CD1c-positive myeloid dendritic cell (primary cell): ENCODE measurements around the gene CYP1A1.

Source experiments
- DNase-seq: peaks from one replicate; pipeline ENCODE4 v3.0.0-alpha.2; 2016; ENCODE audit errors: extremely low spot score

CYP1A1 gene

DNA sequence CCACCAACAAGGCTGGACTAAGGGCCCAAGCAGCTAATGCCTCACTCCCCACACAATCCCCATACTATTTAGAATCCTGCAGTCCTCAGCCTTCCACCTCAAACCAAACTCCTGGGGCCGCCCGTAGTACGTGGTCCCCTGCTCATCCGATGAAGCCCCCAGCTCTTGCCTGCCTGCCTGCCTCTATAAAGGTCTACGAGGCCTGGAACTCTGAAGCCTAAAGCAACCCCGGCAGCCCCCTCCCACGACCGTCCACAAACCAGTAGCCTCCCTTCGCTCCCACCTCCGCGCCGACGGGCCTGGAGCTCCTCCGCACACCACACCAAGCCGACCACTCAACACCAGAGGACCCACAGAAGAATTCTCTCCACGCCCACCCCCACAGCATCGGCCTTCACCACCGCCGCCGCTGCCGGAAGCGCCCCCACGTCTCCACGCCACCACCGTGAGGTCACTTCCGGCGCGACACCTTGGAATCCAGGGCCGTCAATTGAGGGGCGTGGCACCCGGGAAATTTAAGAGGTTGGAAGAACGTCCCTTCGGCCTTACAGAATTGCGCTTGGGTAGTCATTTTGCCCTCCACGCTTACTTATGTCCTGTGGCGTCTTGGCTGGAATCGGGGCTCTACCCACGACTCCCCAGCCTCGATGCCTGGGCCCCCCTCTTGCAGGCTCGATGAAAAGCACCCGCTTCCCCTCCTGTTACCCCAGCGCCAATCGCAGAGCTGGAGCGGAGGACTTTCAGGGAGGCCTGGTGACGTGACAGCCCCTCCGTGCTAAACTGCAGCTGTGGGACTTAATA lies 29.5 kb downstream of the CYP1A1 start, which contains the start of gene EDC3:
EDC3 (minus strand) TSS at position 428 of the 801 bp plus-strand sequence. CDS start 20,900 bp downstream, outside the sequence.
- peak; percentile 93 for DNase-seq

GRCh38 chr15:74692327-74692726 lies 33.0 kb downstream of the CYP1A1 start:
- no peak for DNase-seq

DNA sequence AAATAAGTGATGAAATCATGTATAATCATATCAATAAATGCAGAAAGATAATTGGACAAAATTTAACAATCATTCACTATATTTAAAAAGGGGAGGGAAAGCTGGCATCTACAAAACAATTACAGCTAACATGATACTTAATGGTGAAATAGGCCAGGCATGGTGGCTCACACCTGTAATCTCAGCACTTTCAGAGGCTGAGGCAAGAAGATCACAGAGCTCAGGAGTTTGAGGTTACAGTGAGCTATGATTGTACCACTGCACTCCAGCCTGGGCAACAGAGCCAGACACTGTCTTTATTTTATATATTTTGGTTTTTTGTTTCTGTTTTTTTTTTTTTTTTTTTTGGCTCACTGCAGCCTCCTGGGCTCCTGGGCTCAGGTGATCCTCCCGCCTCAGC lies 41.6 kb downstream of the CYP1A1 start:
- no peak for DNase-seq

- DNase-seq = no peak
Observed at GRCh38 chr15:74682954-74683353, 42.4 kb downstream of the CYP1A1 start.

DNA sequence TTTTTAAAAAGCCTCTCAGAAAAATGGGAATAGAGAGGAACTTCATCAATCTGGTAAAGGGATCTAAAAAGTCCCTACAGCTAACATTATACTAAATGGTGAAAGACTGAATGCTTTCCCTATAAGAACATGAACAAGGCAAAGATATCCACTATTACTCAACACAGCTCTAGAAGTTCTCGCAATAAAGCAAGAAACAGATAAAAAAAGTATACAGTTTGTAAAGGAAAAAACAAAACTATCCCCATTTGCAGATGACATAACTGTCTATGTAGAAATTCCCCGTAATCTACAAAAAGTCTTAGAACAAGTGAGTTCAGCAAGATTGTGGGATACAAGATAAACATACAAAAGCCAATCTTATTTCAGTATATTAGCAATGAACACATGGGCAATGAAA lies 44.9 kb downstream of the CYP1A1 start:
- no peak for DNase-seq

DNA sequence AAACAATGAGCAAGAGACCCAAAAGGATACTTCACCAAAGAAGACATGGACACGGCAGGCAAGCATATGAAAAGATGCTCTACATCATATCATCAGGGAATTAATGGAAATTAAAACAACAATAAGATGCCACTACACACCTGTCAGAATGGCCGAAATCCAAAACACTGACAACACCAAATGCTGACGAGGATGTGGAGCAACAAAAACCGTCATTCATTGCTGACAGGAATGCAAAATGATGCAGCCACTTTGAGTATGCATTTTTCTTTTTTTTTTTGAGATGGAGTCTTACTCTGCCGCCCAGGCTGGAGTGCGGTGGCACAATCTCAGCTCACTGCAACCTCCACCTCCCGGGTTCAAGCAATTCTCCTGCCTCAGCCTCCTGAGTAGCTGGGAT lies 48.5 kb downstream of the CYP1A1 start:
- no peak for DNase-seq

- DNase-seq = no peak
Observed at GRCh38 chr15:74674161-74674560, 51.2 kb downstream of the CYP1A1 start.

GRCh38 chr15:74669627-74670026 lies 55.7 kb downstream of the CYP1A1 start:
- DNase-seq = no peak
